Testis (tissue), 3 donors: ENCODE data around the gene PIR. TPM values are rescaled to one million over a fixed set of nuclear protein-coding genes. Genes with fewer than 3 reads are reported as not detected.

ENCODE experiments used
- DNase-seq: peaks from one replicate; pipeline ENCODE4 v3.0.0-alpha.2; 2019
- H3K27ac ChIP-seq, 2 donors: fragments of 200-600 bp; sonication (generic); one replicate each; pipeline ENCODE4 v1.5.1; 2019
- H3K27me3 ChIP-seq: fragments of 200-600 bp; sonication (generic); one replicate; pipeline ENCODE4 v1.5.1; 2019
- H3K36me3 ChIP-seq: fragments of 200-600 bp; sonication (generic); one replicate; pipeline ENCODE4 v1.5.1; 2017; ENCODE audit warnings: low read depth; ENCODE audit errors: missing control alignments
- H3K4me1 ChIP-seq: fragments of 200-600 bp; sonication (generic); one replicate; pipeline ENCODE4 v1.5.1; 2019
- H3K4me3 ChIP-seq, 2 donors: fragments of 200-600 bp; sonication (generic); one replicate each; pipeline ENCODE4 v1.5.1; 2017 to 2019
- H3K9me3 ChIP-seq: fragments of 200-600 bp; sonication (generic); one replicate; pipeline ENCODE4 v1.5.1; 2017
- POLR2A ChIP-seq: fragments of 450-650 bp; IDR thresholded peaks from one replicate; pipeline ENCODE4 v1.6.1; 2017; ENCODE audit warnings: antibody characterized with exemption, mild to moderate bottlenecking, moderate library complexity
- WGBS, 2 donors: methylation state at CpG; one replicate each; pipeline ENCODE4 v1.1.5; 2018; 5-methylcytosine and 5-hydroxymethylcytosine counted together
- intact Hi-C: fragments of 100-400 bp; cut with DNase I; formaldehyde crosslinking; loops from one replicate; pipeline ENCODE4 v1.15.1; 2023; ENCODE audit warnings: low total_unique reads
- polyA plus RNA-seq: library from polyadenylated mRNA; stranded (reverse); fragments of 350-450 nt; fragmentation: Illumina TruSeq; extraction: RNeasy Lipid Tissue Mini Kit (QIAGEN cat#74804); gene quantifications from one replicate; pipeline ENCODE4 v1.2.3, GENCODE V29; 2014; ENCODE audit warnings: low read depth, low replicate concordance; ENCODE audit not compliant: insufficient read depth
- total RNA-seq, 2 donors: library from RNA; depleted of rRNA; stranded (reverse); fragments of >200 nt; gene quantifications; one replicate each; pipeline ENCODE4 v1.2.3, GENCODE V29; 2016
- TF ChIP-seq, protein P1 (sequence below), 3 experiments: fragments of 450-650 bp in 2 of 3; fragments of 200-600 bp in 1 of 3; sonication (generic) in 1 of 3; IDR thresholded peaks; one replicate each; pipeline ENCODE4 v1.5.1; 2016 to 2019; ENCODE audit warnings: antibody characterized with exemption in 3 of 3, mild to moderate bottlenecking in 2 of 3, moderate library complexity in 1 of 3

PIR gene
- total and polyA plus RNA-seq, 3 donors from 2014 or later: 9.7 to 11.0 (median 10.3) TPM

- no peaks in the 10 kb centered on the region for H3K9me3 ChIP-seq
- no peaks in the 10 kb centered on the region for H3K27me3 ChIP-seq
- TF ChIP-seq, protein P1, sequence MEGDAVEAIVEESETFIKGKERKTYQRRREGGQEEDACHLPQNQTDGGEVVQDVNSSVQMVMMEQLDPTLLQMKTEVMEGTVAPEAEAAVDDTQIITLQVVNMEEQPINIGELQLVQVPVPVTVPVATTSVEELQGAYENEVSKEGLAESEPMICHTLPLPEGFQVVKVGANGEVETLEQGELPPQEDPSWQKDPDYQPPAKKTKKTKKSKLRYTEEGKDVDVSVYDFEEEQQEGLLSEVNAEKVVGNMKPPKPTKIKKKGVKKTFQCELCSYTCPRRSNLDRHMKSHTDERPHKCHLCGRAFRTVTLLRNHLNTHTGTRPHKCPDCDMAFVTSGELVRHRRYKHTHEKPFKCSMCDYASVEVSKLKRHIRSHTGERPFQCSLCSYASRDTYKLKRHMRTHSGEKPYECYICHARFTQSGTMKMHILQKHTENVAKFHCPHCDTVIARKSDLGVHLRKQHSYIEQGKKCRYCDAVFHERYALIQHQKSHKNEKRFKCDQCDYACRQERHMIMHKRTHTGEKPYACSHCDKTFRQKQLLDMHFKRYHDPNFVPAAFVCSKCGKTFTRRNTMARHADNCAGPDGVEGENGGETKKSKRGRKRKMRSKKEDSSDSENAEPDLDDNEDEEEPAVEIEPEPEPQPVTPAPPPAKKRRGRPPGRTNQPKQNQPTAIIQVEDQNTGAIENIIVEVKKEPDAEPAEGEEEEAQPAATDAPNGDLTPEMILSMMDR (IDR thresholded peaks at IDR 0.05): no peak
- no peak for TF ChIP-seq POLR2A
- H3K36me3 ChIP-seq: no peaks in the 10 kb centered on the region
- intact Hi-C loops: no loop called here
- no peak overlapping the region for H3K4me3 ChIP-seq
- H3K4me1 ChIP-seq: no peaks in the 10 kb centered on the region
- DNase-seq: no peak
- WGBS, 2 donors: 77% methylated on average over 6 of the region's 6 CpGs; no CpG with 5 or more reads in 1 of the 2 donors
- H3K27ac ChIP-seq: no peak overlapping the region
Measured at GRCh38 chrX:15413101-15413500, 80.0 kb downstream of the PIR start.

DNA sequence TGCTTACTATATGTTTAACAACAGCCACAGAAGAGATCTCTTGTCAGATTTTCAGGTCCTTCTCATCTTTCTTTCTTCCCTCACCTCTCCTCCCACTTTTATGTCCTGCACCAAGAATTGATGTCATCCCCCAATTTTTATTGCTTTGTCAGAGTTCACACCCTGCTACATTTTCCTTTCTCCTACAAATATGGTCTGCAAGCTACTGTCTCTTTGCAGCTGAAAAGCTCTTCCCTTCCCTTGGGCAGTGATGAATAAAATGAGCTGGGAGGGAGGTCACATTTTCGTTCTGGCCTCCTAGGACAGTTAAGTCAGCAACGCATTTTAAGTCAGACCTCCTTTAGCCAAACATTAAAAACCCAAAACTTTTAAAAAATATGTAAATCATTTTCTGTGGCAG, 82.2 kb downstream of the PIR start:
- Histone ChIP-seq H3K27me3 (no peaks in the 10 kb centered on the region), H3K27ac (no peak overlapping the region), H3K4me3 (no peak overlapping the region), H3K9me3 (no peaks in the 10 kb centered on the region), H3K36me3 (no peaks in the 10 kb centered on the region), H3K4me1 (no peaks in the 10 kb centered on the region)
- no peak for DNase-seq
- intact Hi-C loops: no loop called here
- WGBS, 2 donors: 72 to 79% methylated on average over 2 of the region's 2 CpGs
- TF ChIP-seq POLR2A: no peak
- TF ChIP-seq, protein P1 (IDR thresholded peaks at IDR 0.05): no peak

GRCh38 chrX:15410430-15410829, 82.7 kb downstream of the PIR start:
- Histone ChIP-seq H3K36me3 (no peaks in the 10 kb centered on the region), H3K27me3 (no peaks in the 10 kb centered on the region), H3K9me3 (no peaks in the 10 kb centered on the region), H3K4me1 (no peaks in the 10 kb centered on the region), H3K4me3 (no peak overlapping the region), H3K27ac (no peak overlapping the region)
- intact Hi-C loops: no loop called here
- no peak for DNase-seq
- TF ChIP-seq, protein P1 (IDR thresholded peaks at IDR 0.05): no peak
- TF ChIP-seq POLR2A: no peak

GRCh38 chrX:15405846-15406245, 87.3 kb downstream of the PIR start:
- Histone ChIP-seq H3K27me3 (no peaks in the 10 kb centered on the region), H3K9me3 (no peaks in the 10 kb centered on the region), H3K4me3 (no peak overlapping the region), H3K27ac (no peak overlapping the region), H3K36me3 (no peaks in the 10 kb centered on the region), H3K4me1 (no peaks in the 10 kb centered on the region)
- WGBS, 2 donors: 86 to 89% methylated on average over 1 to 3 of the region's 3 CpGs
- TF ChIP-seq, protein P1 (IDR thresholded peaks at IDR 0.05): no peak
- TF ChIP-seq POLR2A: no peak
- intact Hi-C loops: no loop called here
- DNase-seq: no peak

GRCh38 chrX:15404401-15405096, 88.6 kb downstream of the PIR start:
- H3K27ac ChIP-seq: no peak overlapping the region
- H3K9me3 ChIP-seq: no peaks in the 10 kb centered on the region
- no peaks in the 10 kb centered on the region for H3K36me3 ChIP-seq
- H3K4me3 ChIP-seq: no peak overlapping the region
- H3K27me3 ChIP-seq: no peaks in the 10 kb centered on the region
- H3K4me1 ChIP-seq: no peaks in the 10 kb centered on the region
- WGBS, 2 donors: 60 to 61% methylated on average over 6 to 7 of the region's 7 CpGs
- intact Hi-C loops: no loop called here
- DNase-seq: peak; percentile 40
- no peak for TF ChIP-seq POLR2A
- TF ChIP-seq, protein P1 (IDR thresholded peaks at IDR 0.05): no peak
